Osteocyte (in vitro differentiated cells): Measurements from ENCODE around the gene HIVEP3. TPM values are rescaled to one million over a fixed set of nuclear protein-coding genes. Genes with fewer than 3 reads are reported as not detected.

Source experiments
- DNase-seq: peaks from one replicate; pipeline ENCODE4 v3.0.0; 2021; ENCODE audit warnings: mixed read lengths; ENCODE audit not compliant: unreplicated experiment; ENCODE audit errors: extremely low spot score
- H3K27ac Mint-ChIP-seq: one replicate; pipeline ENCODE4 v1.8.0; 2021; ENCODE audit warnings: mild to moderate bottlenecking, mixed read lengths; ENCODE audit not compliant: unreplicated experiment
- H3K27me3 Mint-ChIP-seq: one replicate; pipeline ENCODE4 v1.8.0; 2021; ENCODE audit warnings: mixed read lengths; ENCODE audit not compliant: unreplicated experiment
- H3K36me3 Mint-ChIP-seq: one replicate; pipeline ENCODE4 v1.8.0; 2021; ENCODE audit warnings: mixed read lengths; ENCODE audit not compliant: unreplicated experiment
- H3K4me1 Mint-ChIP-seq: one replicate; pipeline ENCODE4 v1.8.0; 2021; ENCODE audit warnings: mixed read lengths; ENCODE audit not compliant: unreplicated experiment
- H3K4me3 Mint-ChIP-seq: one replicate; pipeline ENCODE4 v1.8.0; 2021; ENCODE audit warnings: mild to moderate bottlenecking, moderate library complexity, mixed read lengths; ENCODE audit not compliant: unreplicated experiment
- H3K9me3 Mint-ChIP-seq: one replicate; pipeline ENCODE4 v1.8.0; 2021; ENCODE audit warnings: mixed read lengths; ENCODE audit not compliant: unreplicated experiment
- total RNA-seq: library from RNA; stranded (reverse); gene quantifications from 2 replicates; pipeline ENCODE4 v1.2.1, GENCODE V29; 2021
- TF ChIP-seq, protein P1 (sequence below): fragments of 200-600 bp; sonication (generic); IDR thresholded peaks from 2 replicates; pipeline ENCODE4 v1.5.0; 2021; ENCODE audit warnings: antibody characterized with exemption, mild to moderate bottlenecking, moderate library complexity

HIVEP3 gene
- total RNA-seq, 1 donor from 2014 or later: 0.97 TPM

- no peaks in the 10 kb centered on the region for H3K27me3 Mint-ChIP-seq
- H3K36me3 Mint-ChIP-seq: no peaks in the 10 kb centered on the region
- H3K4me1 Mint-ChIP-seq: peaks cover 40% of the 10 kb centered on the region
- H3K9me3 Mint-ChIP-seq: no peaks in the 10 kb centered on the region
- no peak overlapping the region for H3K27ac Mint-ChIP-seq
- TF ChIP-seq, protein P1, sequence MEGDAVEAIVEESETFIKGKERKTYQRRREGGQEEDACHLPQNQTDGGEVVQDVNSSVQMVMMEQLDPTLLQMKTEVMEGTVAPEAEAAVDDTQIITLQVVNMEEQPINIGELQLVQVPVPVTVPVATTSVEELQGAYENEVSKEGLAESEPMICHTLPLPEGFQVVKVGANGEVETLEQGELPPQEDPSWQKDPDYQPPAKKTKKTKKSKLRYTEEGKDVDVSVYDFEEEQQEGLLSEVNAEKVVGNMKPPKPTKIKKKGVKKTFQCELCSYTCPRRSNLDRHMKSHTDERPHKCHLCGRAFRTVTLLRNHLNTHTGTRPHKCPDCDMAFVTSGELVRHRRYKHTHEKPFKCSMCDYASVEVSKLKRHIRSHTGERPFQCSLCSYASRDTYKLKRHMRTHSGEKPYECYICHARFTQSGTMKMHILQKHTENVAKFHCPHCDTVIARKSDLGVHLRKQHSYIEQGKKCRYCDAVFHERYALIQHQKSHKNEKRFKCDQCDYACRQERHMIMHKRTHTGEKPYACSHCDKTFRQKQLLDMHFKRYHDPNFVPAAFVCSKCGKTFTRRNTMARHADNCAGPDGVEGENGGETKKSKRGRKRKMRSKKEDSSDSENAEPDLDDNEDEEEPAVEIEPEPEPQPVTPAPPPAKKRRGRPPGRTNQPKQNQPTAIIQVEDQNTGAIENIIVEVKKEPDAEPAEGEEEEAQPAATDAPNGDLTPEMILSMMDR: no peak
- no peak overlapping the region for H3K4me3 Mint-ChIP-seq
- DNase-seq: no peak
These were observed 253.7 kb downstream of the HIVEP3 start for GRCh38 chr1:41664861-41665640.

GRCh38 chr1:41663671-41664400, 254.9 kb downstream of the HIVEP3 start:
- no peaks in the 10 kb centered on the region for H3K9me3 Mint-ChIP-seq
- H3K36me3 Mint-ChIP-seq: no peaks in the 10 kb centered on the region
- H3K4me1 Mint-ChIP-seq: peaks cover 40% of the 10 kb centered on the region
- H3K4me3 Mint-ChIP-seq: no peak overlapping the region
- H3K27ac Mint-ChIP-seq: no peak overlapping the region
- no peaks in the 10 kb centered on the region for H3K27me3 Mint-ChIP-seq
- TF ChIP-seq, protein P1: no peak
- no peak for DNase-seq

- no peaks in the 10 kb centered on the region for H3K36me3 Mint-ChIP-seq
- H3K9me3 Mint-ChIP-seq: no peaks in the 10 kb centered on the region
- no peaks in the 10 kb centered on the region for H3K27me3 Mint-ChIP-seq
- peak overlapping the region; percentile 38 for H3K27ac Mint-ChIP-seq
- DNase-seq: no peak
- H3K4me3 Mint-ChIP-seq: peak overlapping the region; percentile 38
- H3K4me1 Mint-ChIP-seq: peaks cover 40% of the 10 kb centered on the region
- TF ChIP-seq, protein P1: no peak
These were observed 255.8 kb downstream of the HIVEP3 start for GRCh38 chr1:41662765-41663437.

- H3K27ac Mint-ChIP-seq: no peak overlapping the region
- TF ChIP-seq, protein P1: no peak
- no peak for DNase-seq
- no peaks in the 10 kb centered on the region for H3K9me3 Mint-ChIP-seq
- H3K4me1 Mint-ChIP-seq: peaks cover 38% of the 10 kb centered on the region
- peak overlapping the region; percentile 54 for H3K4me3 Mint-ChIP-seq
- no peaks in the 10 kb centered on the region for H3K27me3 Mint-ChIP-seq
- no peaks in the 10 kb centered on the region for H3K36me3 Mint-ChIP-seq
These were observed 256.5 kb downstream of the HIVEP3 start for GRCh38 chr1:41662061-41662764.
